GM23338 (cell line): ENCODE measurements around the gene SMC5. TPM values are rescaled to one million over a fixed set of nuclear protein-coding genes. Genes with fewer than 3 reads are reported as not detected.
A peak's percentile ranks its signal among the peaks of the same experiment; 100 is the strongest.

Source experiments
- ATAC-seq: fragments of 200-7000 bp; cut with Tn5 transposase; 3 replicates; pipeline ENCODE4 v1.9.1; 2020
- DNase-seq: peaks from one replicate; pipeline ENCODE4 v3.0.0-alpha.2; 2015; ENCODE audit warnings: low spot score
- H2AFZ ChIP-seq: fragments of 200-600 bp; sonication (generic); 2 replicates; pipeline ENCODE4 v1.8.0; 2016; ENCODE audit warnings: antibody characterized with exemption, mild to moderate bottlenecking, moderate library complexity
- H3F3A ChIP-seq: fragments of 200-600 bp; sonication (generic); replicated peaks from 2 replicates; pipeline ENCODE4 v1.8.0; 2017; ENCODE audit warnings: antibody characterized with exemption, mixed run types, low read depth
- H3K27ac ChIP-seq: fragments of 200-600 bp; sonication (generic); 2 replicates; pipeline ENCODE4 v1.6.1; 2016; ENCODE audit warnings: low read depth
- H3K27me3 ChIP-seq: fragments of 200-600 bp; sonication (generic); 2 replicates; pipeline ENCODE4 v1.8.0; 2016; ENCODE audit warnings: mild to moderate bottlenecking, mixed run types, moderate library complexity; ENCODE audit not compliant: insufficient read depth
- H3K36me3 ChIP-seq: fragments of 200-600 bp; sonication (generic); 2 replicates; pipeline ENCODE4 v1.8.0; 2016; ENCODE audit warnings: mild to moderate bottlenecking; ENCODE audit not compliant: insufficient read depth
- H3K4me1 ChIP-seq: fragments of 200-600 bp; sonication (generic); 2 replicates; pipeline ENCODE4 v1.8.0; 2016; ENCODE audit warnings: mild to moderate bottlenecking, moderate library complexity; ENCODE audit not compliant: insufficient read depth
- H3K4me2 ChIP-seq: fragments of 200-600 bp; sonication (generic); 2 replicates; pipeline ENCODE4 v1.7.1; 2017; ENCODE audit warnings: mixed run types
- H3K4me3 ChIP-seq: fragments of 200-600 bp; sonication (generic); 2 replicates; pipeline ENCODE4 v1.6.1; 2016; ENCODE audit warnings: mixed run types
- H3K79me2 ChIP-seq: fragments of 200-600 bp; sonication (generic); replicated peaks from 2 replicates; pipeline ENCODE4 v1.8.0; 2017; ENCODE audit warnings: mild to moderate bottlenecking; ENCODE audit not compliant: insufficient read depth
- H3K9me2 ChIP-seq: fragments of 200-600 bp; sonication (generic); 2 replicates; pipeline ENCODE4 v1.8.0; 2017; ENCODE audit not compliant: insufficient read depth
- H4K20me1 ChIP-seq: fragments of 200-600 bp; sonication (generic); replicated peaks from 2 replicates; pipeline ENCODE4 v1.8.0; 2017; ENCODE audit warnings: mild to moderate bottlenecking; ENCODE audit not compliant: insufficient read depth
- H3K27ac Mint-ChIP-seq: 2 replicates; pipeline ENCODE4 v1.8.0; 2020; ENCODE audit warnings: inconsistent platforms, mild to moderate bottlenecking, moderate library complexity, mixed read lengths
- H3K27me3 Mint-ChIP-seq: 3 replicates; pipeline ENCODE4 v1.8.0; 2022; ENCODE audit warnings: low read depth, mild to moderate bottlenecking, moderate library complexity, mixed read lengths, inconsistent platforms; ENCODE audit not compliant: insufficient read depth, poor library complexity
- H3K36me3 Mint-ChIP-seq: 3 replicates; pipeline ENCODE4 v1.8.0; 2021; ENCODE audit warnings: low read depth, mild to moderate bottlenecking, inconsistent platforms, moderate library complexity, mixed read lengths
- H3K4me1 Mint-ChIP-seq: 3 replicates; pipeline ENCODE4 v1.8.0; 2020; ENCODE audit warnings: mild to moderate bottlenecking, inconsistent platforms, mixed read lengths
- H3K4me3 Mint-ChIP-seq: 3 replicates; pipeline ENCODE4 v1.8.0; 2021; ENCODE audit warnings: moderate library complexity, mild to moderate bottlenecking, inconsistent platforms, mixed read lengths
- H3K9me3 Mint-ChIP-seq: 3 replicates; pipeline ENCODE4 v1.8.0; 2020; ENCODE audit warnings: moderate library complexity, mild to moderate bottlenecking, inconsistent platforms, mixed read lengths
- CREB1 ChIP-seq: fragments of 250-450 bp; sonication (Bioruptor Pico); IDR thresholded peaks from 2 replicates; pipeline ENCODE4 v1.5.0; 2020; ENCODE audit warnings: low read depth, mild to moderate bottlenecking, moderate library complexity
- EZH2 ChIP-seq: fragments of 200-600 bp; sonication (generic); IDR thresholded peaks from one replicate; pipeline ENCODE4 v1.8.0; 2017; ENCODE audit warnings: antibody characterized with exemption, mild to moderate bottlenecking, low read depth; ENCODE audit not compliant: unreplicated experiment
- EZH2phosphoT487 ChIP-seq: fragments of 200-600 bp; sonication (generic); IDR thresholded peaks from one replicate; pipeline ENCODE4 v1.8.1; 2018; ENCODE audit warnings: antibody characterized with exemption; ENCODE audit not compliant: unreplicated experiment
- POLR2AphosphoS5 ChIP-seq: IDR thresholded peaks from 2 replicates; pipeline ENCODE4 v1.6.1; 2016; ENCODE audit warnings: antibody characterized with exemption, low read depth
- STAT1 ChIP-seq: IDR thresholded peaks from one replicate; pipeline ENCODE4 v1.6.1; 2016; ENCODE audit warnings: antibody characterized with exemption; ENCODE audit not compliant: unreplicated experiment
- ZNF331 ChIP-seq: fragments of 250-450 bp; sonication (Bioruptor Pico); IDR thresholded peaks from 2 replicates; pipeline ENCODE4 v1.5.0; 2020; ENCODE audit warnings: low read depth, mild to moderate bottlenecking, moderate library complexity
- polyA plus RNA-seq: library from polyadenylated mRNA; unstranded; fragments of >200 nt; fragmentation: Nextera tagmentation; extraction: Ambion mirVana; gene quantifications from 2 replicates; pipeline ENCODE4 v1.2.1, GENCODE V29; 2016
- total RNA-seq: library from RNA; depleted of rRNA; stranded (reverse); fragments of >200 nt; shearing (Covaris generic); gene quantifications from 2 replicates; pipeline ENCODE4 v1.2.3, GENCODE V29; 2014
- TF ChIP-seq, protein P1 (sequence below), 2 experiments: fragments of 200-600 bp in 1 of 2; sonication (generic) in 1 of 2; conservative IDR thresholded peaks; 2 replicates each; pipeline versions ENCODE4 v1.5.1 to v1.6.1; 2016 to 2017; ENCODE audit warnings: antibody characterized with exemption in 2 of 2, low read depth in 2 of 2, mild to moderate bottlenecking in 2 of 2, moderate library complexity in 1 of 2
- TF ChIP-seq, protein P2 (sequence below): IDR thresholded peaks from one replicate; pipeline ENCODE4 v1.6.1; 2018; ENCODE audit warnings: antibody characterized with exemption; ENCODE audit not compliant: unreplicated experiment

Gene SMC5
- total and polyA plus RNA-seq, 2 experiments from 2014 or later: 27.9 to 29.0 TPM

DNA sequence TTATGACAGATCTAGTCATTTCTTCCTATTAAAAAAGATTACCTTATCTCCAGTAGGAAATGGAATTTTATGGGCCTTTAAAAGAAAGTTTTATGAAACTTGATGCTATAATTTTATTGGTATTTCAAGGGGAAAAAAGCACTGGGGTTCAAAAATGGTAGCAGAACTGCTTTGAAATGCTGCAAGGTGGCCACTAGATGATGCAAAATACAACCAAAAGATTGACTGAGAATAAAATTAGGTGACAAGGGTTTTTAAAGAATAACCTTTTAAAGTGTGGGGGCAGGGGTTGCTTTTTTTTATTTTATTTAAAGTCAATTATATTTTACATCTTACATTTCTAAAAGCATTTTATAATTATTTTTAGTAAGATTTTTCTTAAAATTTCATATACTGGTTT, 94.0 kb downstream of the SMC5 start:
- H3F3A ChIP-seq: no peaks in the 10 kb centered on the region
- Mint-ChIP-seq H3K9me3 (no peaks in the 10 kb centered on the region), H3K27me3 (no peaks in the 10 kb centered on the region), H3K27ac (no peak overlapping the region), H3K4me3 (no peak overlapping the region), H3K36me3 (peaks cover 21% of the 10 kb centered on the region; the same call in 2 of the 3 replicates), H3K4me1 (no peaks in the 10 kb centered on the region)
- no peak overlapping the region for H2AFZ ChIP-seq
- peaks cover 15% of the 10 kb centered on the region; the same call in 1 of the 2 replicates for H3K36me3 ChIP-seq
- no peak for TF ChIP-seq ZNF331
- TF ChIP-seq, protein P1, sequence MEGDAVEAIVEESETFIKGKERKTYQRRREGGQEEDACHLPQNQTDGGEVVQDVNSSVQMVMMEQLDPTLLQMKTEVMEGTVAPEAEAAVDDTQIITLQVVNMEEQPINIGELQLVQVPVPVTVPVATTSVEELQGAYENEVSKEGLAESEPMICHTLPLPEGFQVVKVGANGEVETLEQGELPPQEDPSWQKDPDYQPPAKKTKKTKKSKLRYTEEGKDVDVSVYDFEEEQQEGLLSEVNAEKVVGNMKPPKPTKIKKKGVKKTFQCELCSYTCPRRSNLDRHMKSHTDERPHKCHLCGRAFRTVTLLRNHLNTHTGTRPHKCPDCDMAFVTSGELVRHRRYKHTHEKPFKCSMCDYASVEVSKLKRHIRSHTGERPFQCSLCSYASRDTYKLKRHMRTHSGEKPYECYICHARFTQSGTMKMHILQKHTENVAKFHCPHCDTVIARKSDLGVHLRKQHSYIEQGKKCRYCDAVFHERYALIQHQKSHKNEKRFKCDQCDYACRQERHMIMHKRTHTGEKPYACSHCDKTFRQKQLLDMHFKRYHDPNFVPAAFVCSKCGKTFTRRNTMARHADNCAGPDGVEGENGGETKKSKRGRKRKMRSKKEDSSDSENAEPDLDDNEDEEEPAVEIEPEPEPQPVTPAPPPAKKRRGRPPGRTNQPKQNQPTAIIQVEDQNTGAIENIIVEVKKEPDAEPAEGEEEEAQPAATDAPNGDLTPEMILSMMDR (conservative IDR thresholded peaks at IDR 0.05; ENCODE audit: low read depth in 2 of 2): peak; percentile 28 to 31; a peak in 2 of 4 replicates
- no peaks in the 10 kb centered on the region for H4K20me1 ChIP-seq
- H3K27ac ChIP-seq: no peak overlapping the region
- H3K79me2 ChIP-seq: no peaks in the 10 kb centered on the region
- no peaks in the 10 kb centered on the region for H3K27me3 ChIP-seq
- no peak overlapping the region for H3K4me3 ChIP-seq
- H3K4me1 ChIP-seq: no peaks in the 10 kb centered on the region
- DNase-seq (no peak), ATAC-seq (no peak)
- no peak overlapping the region for H3K4me2 ChIP-seq
- no peaks in the 10 kb centered on the region for H3K9me2 ChIP-seq

DNA sequence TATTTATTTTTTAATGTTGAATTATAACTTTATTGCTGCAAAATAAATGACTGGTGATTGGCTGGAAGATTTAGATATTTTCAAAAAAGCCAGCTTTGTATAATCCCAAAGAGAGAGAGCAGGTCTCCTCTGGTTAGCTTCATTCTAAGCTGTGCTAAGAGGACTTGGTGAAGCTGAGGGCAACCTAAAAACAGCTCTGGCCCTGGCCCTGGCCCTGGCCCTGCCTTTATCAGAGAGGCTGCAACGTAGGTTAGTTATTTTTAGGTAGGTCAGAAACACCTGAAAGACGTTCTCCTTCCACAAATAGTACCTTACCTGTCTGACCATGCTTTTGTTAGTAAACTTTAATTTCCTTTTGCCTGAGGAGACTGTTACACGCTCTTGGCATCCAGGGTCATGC, 97.0 kb downstream of the SMC5 start:
- Histone ChIP-seq H3K36me3 (peaks cover 8% of the 10 kb centered on the region; the same call in 1 of the 2 replicates), H3K27me3 (no peaks in the 10 kb centered on the region), H2AFZ (no peak overlapping the region), H3K4me2 (no peak overlapping the region), H3K9me2 (no peaks in the 10 kb centered on the region), H4K20me1 (no peaks in the 10 kb centered on the region), H3K4me1 (no peaks in the 10 kb centered on the region), H3K4me3 (no peak overlapping the region), H3K79me2 (no peaks in the 10 kb centered on the region), H3K27ac (peak overlapping the region; percentile 60; the same call in 1 of the 2 replicates), H3F3A (no peaks in the 10 kb centered on the region)
- Mint-ChIP-seq H3K9me3 (no peaks in the 10 kb centered on the region), H3K27me3 (no peaks in the 10 kb centered on the region), H3K27ac (no peak overlapping the region), H3K4me3 (no peak overlapping the region), H3K36me3 (peaks cover 7% of the 10 kb centered on the region; the same call in 1 of the 3 replicates), H3K4me1 (no peaks in the 10 kb centered on the region)
- DNase-seq (no peak), ATAC-seq (no peak; the same call in 2 of the 3 replicates)
- TF ChIP-seq EZH2phosphoT487 (no peak), EZH2 (no peak), CREB1 (CRISPR knock-in tag) (no peak), POLR2AphosphoS5 (no peak), STAT1 (no peak)
- TF ChIP-seq, protein P2, sequence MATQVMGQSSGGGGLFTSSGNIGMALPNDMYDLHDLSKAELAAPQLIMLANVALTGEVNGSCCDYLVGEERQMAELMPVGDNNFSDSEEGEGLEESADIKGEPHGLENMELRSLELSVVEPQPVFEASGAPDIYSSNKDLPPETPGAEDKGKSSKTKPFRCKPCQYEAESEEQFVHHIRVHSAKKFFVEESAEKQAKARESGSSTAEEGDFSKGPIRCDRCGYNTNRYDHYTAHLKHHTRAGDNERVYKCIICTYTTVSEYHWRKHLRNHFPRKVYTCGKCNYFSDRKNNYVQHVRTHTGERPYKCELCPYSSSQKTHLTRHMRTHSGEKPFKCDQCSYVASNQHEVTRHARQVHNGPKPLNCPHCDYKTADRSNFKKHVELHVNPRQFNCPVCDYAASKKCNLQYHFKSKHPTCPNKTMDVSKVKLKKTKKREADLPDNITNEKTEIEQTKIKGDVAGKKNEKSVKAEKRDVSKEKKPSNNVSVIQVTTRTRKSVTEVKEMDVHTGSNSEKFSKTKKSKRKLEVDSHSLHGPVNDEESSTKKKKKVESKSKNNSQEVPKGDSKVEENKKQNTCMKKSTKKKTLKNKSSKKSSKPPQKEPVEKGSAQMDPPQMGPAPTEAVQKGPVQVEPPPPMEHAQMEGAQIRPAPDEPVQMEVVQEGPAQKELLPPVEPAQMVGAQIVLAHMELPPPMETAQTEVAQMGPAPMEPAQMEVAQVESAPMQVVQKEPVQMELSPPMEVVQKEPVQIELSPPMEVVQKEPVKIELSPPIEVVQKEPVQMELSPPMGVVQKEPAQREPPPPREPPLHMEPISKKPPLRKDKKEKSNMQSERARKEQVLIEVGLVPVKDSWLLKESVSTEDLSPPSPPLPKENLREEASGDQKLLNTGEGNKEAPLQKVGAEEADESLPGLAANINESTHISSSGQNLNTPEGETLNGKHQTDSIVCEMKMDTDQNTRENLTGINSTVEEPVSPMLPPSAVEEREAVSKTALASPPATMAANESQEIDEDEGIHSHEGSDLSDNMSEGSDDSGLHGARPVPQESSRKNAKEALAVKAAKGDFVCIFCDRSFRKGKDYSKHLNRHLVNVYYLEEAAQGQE: no peak
- TF ChIP-seq, protein P1 (conservative IDR thresholded peaks at IDR 0.05; ENCODE audit: low read depth in 2 of 2): no peak
